HepG2 (cell line): ENCODE data around the gene SESN2. TPM values are rescaled to one million over a fixed set of nuclear protein-coding genes. Genes with fewer than 3 reads are reported as not detected.

Experiments
- ASH2L ChIP-seq: fragments of 300-600, 200-600 bp; sonication (generic); IDR thresholded peaks from 2 replicates; pipeline ENCODE4 v1.7.0; 2017; ENCODE audit warnings: low read depth, mild to moderate bottlenecking, moderate library complexity, mixed read lengths, low read length; ENCODE audit not compliant: insufficient read length
- CAMTA2 ChIP-seq: sonication (generic); formaldehyde crosslinking; IDR thresholded peaks from 2 replicates; pipeline ENCODE4 v1.4.0; 2020; ENCODE audit warnings: mild to moderate bottlenecking, missing genetic modification reagents, borderline replicate concordance
- HOXA5 ChIP-seq: sonication (generic); formaldehyde crosslinking; IDR thresholded peaks from 2 replicates; pipeline ENCODE4 v1.4.0; 2020; ENCODE audit warnings: missing genetic modification reagents
- KAT8 ChIP-seq: IDR thresholded peaks from 2 replicates; pipeline ENCODE4 v1.6.1; 2016; ENCODE audit warnings: missing genetic modification reagents, missing compliant biosample characterization
- KMT2A ChIP-seq: sonication (generic); formaldehyde crosslinking; IDR thresholded peaks from 2 replicates; pipeline ENCODE4 v1.4.0; 2020; ENCODE audit warnings: missing genetic modification reagents
- MAFK ChIP-seq, 2 experiments: IDR thresholded peaks in 1 of 2; conservative IDR thresholded peaks in 1 of 2; 2 replicates each; pipeline ENCODE4 v1.6.1; 2011; ENCODE audit warnings: improper control_type of control experiment in 2 of 2, low read length in 2 of 2
- NFE2 ChIP-seq: sonication (generic); formaldehyde crosslinking; IDR thresholded peaks from 2 replicates; pipeline ENCODE4 v1.4.0; 2020; ENCODE audit warnings: missing genetic modification reagents
- PAWR ChIP-seq: sonication (generic); formaldehyde crosslinking; IDR thresholded peaks from 2 replicates; pipeline ENCODE4 v1.4.0; 2020; ENCODE audit warnings: missing genetic modification reagents, mild to moderate bottlenecking, borderline replicate concordance
- POLR2A ChIP-seq, 2 experiments: IDR thresholded peaks; 2 replicates each; pipeline ENCODE4 v1.6.1; 2011; ENCODE audit warnings: low read depth in 2 of 2, low read length in 2 of 2, mild to moderate bottlenecking in 1 of 2, moderate library complexity in 1 of 2; ENCODE audit not compliant: insufficient read depth in 1 of 2
- RORA ChIP-seq: sonication (generic); formaldehyde crosslinking; IDR thresholded peaks from 2 replicates; pipeline ENCODE4 v1.5.0; 2020; ENCODE audit warnings: mild to moderate bottlenecking, missing genetic modification reagents, moderate library complexity
- SETDB1 ChIP-seq: sonication (generic); formaldehyde crosslinking; IDR thresholded peaks from 2 replicates; pipeline ENCODE4 v1.5.1; 2020; ENCODE audit warnings: missing genetic modification reagents, mild to moderate bottlenecking, borderline replicate concordance
- SMC3 ChIP-seq: IDR thresholded peaks from 2 replicates; pipeline ENCODE4 v1.6.1; 2011; ENCODE audit warnings: low read length, improper control_type of control experiment
- YEATS4 ChIP-seq: sonication (generic); formaldehyde crosslinking; IDR thresholded peaks from 2 replicates; pipeline ENCODE4 v1.4.0; 2020; ENCODE audit warnings: missing genetic modification reagents, borderline replicate concordance
- ZNF224 ChIP-seq: sonication (generic); formaldehyde crosslinking; IDR thresholded peaks from 2 replicates; pipeline ENCODE4 v1.5.0; 2020; ENCODE audit warnings: mild to moderate bottlenecking, missing genetic modification reagents
- ZNF382 ChIP-seq: sonication (generic); formaldehyde crosslinking; IDR thresholded peaks from 2 replicates; pipeline ENCODE4 v1.5.0; 2020; ENCODE audit warnings: missing genetic modification reagents, mild to moderate bottlenecking, borderline replicate concordance
- ZNF441 ChIP-seq: sonication (generic); formaldehyde crosslinking; IDR thresholded peaks from 2 replicates; pipeline ENCODE4 v1.7.0; 2021; ENCODE audit warnings: missing genetic modification reagents, borderline replicate concordance
- ZNF724P ChIP-seq: sonication (generic); formaldehyde crosslinking; IDR thresholded peaks from 2 replicates; pipeline ENCODE4 v1.8.0; 2022; ENCODE audit warnings: missing genetic modification reagents, borderline replicate concordance
- ZNF746 ChIP-seq: sonication (generic); formaldehyde crosslinking; IDR thresholded peaks from 2 replicates; pipeline ENCODE4 v1.8.0; 2022; ENCODE audit warnings: mild to moderate bottlenecking, missing genetic modification reagents
- ZNF790 ChIP-seq: sonication (generic); formaldehyde crosslinking; IDR thresholded peaks from 2 replicates; pipeline ENCODE4 v1.8.0; 2022; ENCODE audit warnings: missing genetic modification reagents, mild to moderate bottlenecking, borderline replicate concordance
- polyA plus RNA-seq, 8 experiments: library from polyadenylated mRNA; depleted of rRNA in 3 of 8; stranded (reverse) in 7 of 8; unstranded in 1 of 8; fragments of >200 nt; fragmentation: Illumina TruSeq in 4 of 8; extraction: Trizol in 4 of 8; gene quantifications; 2 replicates each; pipeline versions ENCODE4 v1.2.1 to v1.2.3, GENCODE V29; 2011 to 2016; ENCODE audit warnings: low read depth in 4 of 8, missing spikeins in 1 of 8, mixed read lengths in 1 of 8; ENCODE audit not compliant: insufficient read depth in 1 of 8
- total RNA-seq, 5 experiments: library from RNA; depleted of rRNA; stranded (reverse); fragments of >200 nt; fragmentation: Illumina TruSeq; extraction: Trizol; gene quantifications; 2 replicates each; pipeline ENCODE4 v1.2.3, GENCODE V29; 2016; ENCODE audit warnings: low read depth in 1 of 5
- TF ChIP-seq, protein P1 (sequence below): fragments of 450-650 bp; IDR thresholded peaks from 2 replicates; pipeline ENCODE4 v1.6.1; 2017; ENCODE audit warnings: mild to moderate bottlenecking
- TF ChIP-seq, protein P2 (sequence below): sonication (generic); formaldehyde crosslinking; IDR thresholded peaks from 2 replicates; pipeline ENCODE4 v1.8.0; 2023; ENCODE audit warnings: mild to moderate bottlenecking, missing genetic modification reagents
- TF ChIP-seq, protein P3 (sequence below): sonication (generic); formaldehyde crosslinking; IDR thresholded peaks from 2 replicates; pipeline ENCODE4 v1.8.1; 2022; ENCODE audit warnings: mild to moderate bottlenecking, missing genetic modification reagents
- TF ChIP-seq, protein P4 (sequence below): sonication (generic); formaldehyde crosslinking; IDR thresholded peaks from 2 replicates; pipeline ENCODE4 v1.5.0; 2020; ENCODE audit warnings: missing genetic modification reagents
- TF ChIP-seq, protein P5 (sequence below): sonication (generic); formaldehyde crosslinking; IDR thresholded peaks from 2 replicates; pipeline ENCODE4 v1.4.0; 2020; ENCODE audit warnings: missing genetic modification reagents

Gene SESN2
- total and polyA plus RNA-seq, 2 of the 13 experiments (the other 11 are each of a cell fraction or from before 2014, with no cell fraction given): 13.2 to 19.1 TPM

DNA sequence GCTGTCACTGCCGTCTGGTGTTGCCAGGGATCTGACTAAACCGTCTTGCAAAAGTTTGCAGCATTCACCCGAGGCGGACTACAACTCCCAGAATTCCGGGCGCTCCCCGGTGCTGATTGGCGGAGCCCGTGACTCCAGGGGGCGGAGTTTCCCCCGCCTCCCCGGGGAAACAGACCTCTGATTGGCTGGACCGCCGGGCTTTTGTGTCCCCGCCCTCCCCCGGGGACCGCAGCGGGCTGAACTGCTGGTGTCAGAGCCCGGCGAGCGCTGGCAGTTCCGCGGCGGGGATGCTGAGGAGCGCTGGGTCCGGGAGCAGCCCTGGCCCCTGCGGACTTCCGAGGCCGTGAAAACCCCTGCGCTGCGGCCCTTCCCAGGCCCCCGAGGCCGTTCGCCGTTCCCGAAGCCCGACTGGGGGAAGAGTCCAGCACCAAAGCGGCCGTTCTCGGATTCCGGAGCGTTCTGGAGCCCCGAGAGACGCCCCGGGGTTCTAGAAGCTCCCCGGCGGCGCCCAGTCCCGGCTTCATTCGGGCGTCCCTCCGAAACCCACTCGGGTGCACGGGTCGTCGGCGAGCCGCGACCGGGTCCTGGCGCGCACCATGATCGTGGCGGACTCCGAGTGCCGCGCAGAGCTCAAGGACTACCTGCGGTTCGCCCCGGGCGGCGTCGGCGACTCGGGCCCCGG is at the start of gene SESN2 (continued):
- TF ChIP-seq, protein P1, sequence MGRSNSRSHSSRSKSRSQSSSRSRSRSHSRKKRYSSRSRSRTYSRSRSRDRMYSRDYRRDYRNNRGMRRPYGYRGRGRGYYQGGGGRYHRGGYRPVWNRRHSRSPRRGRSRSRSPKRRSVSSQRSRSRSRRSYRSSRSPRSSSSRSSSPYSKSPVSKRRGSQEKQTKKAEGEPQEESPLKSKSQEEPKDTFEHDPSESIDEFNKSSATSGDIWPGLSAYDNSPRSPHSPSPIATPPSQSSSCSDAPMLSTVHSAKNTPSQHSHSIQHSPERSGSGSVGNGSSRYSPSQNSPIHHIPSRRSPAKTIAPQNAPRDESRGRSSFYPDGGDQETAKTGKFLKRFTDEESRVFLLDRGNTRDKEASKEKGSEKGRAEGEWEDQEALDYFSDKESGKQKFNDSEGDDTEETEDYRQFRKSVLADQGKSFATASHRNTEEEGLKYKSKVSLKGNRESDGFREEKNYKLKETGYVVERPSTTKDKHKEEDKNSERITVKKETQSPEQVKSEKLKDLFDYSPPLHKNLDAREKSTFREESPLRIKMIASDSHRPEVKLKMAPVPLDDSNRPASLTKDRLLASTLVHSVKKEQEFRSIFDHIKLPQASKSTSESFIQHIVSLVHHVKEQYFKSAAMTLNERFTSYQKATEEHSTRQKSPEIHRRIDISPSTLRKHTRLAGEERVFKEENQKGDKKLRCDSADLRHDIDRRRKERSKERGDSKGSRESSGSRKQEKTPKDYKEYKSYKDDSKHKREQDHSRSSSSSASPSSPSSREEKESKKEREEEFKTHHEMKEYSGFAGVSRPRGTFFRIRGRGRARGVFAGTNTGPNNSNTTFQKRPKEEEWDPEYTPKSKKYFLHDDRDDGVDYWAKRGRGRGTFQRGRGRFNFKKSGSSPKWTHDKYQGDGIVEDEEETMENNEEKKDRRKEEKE: no peak
- no peak for TF ChIP-seq ZNF441 (CRISPR knock-in tag)
- no peak for TF ChIP-seq ZNF724P (CRISPR knock-in tag)
- no peak for TF ChIP-seq SMC3
- no peak for TF ChIP-seq SETDB1 (CRISPR knock-in tag)
- TF ChIP-seq, protein P2, sequence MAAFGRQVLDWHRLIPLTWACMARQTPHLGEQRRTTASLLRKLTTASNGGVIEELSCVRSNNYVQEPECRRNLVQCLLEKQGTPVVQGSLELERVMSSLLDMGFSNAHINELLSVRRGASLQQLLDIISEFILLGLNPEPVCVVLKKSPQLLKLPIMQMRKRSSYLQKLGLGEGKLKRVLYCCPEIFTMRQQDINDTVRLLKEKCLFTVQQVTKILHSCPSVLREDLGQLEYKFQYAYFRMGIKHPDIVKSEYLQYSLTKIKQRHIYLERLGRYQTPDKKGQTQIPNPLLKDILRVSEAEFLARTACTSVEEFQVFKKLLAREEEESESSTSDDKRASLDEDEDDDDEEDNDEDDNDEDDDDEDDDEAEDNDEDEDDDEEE (CRISPR knock-in tag): no peak; the same call in 1 of the 2 replicates
- TF ChIP-seq ASH2L: peak; percentile 74
- no peak for TF ChIP-seq NFE2 (CRISPR knock-in tag)
- TF ChIP-seq RORA (CRISPR knock-in tag): no peak
- TF ChIP-seq POLR2A (IDR thresholded peaks at IDR 0.05; ENCODE audit: insufficient read depth in 1 of 2, low read depth in 2 of 2, low read length in 2 of 2): peak; percentile 95 to 96
- TF ChIP-seq YEATS4: peak; percentile 76
- TF ChIP-seq MAFK (conservative IDR thresholded peaks at IDR 0.05 in 1 of 2, IDR thresholded peaks at IDR 0.05 in 1 of 2; ENCODE audit: low read length in 2 of 2): no peak
- TF ChIP-seq, protein P3, sequence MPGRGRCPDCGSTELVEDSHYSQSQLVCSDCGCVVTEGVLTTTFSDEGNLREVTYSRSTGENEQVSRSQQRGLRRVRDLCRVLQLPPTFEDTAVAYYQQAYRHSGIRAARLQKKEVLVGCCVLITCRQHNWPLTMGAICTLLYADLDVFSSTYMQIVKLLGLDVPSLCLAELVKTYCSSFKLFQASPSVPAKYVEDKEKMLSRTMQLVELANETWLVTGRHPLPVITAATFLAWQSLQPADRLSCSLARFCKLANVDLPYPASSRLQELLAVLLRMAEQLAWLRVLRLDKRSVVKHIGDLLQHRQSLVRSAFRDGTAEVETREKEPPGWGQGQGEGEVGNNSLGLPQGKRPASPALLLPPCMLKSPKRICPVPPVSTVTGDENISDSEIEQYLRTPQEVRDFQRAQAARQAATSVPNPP (CRISPR knock-in tag): no peak
- TF ChIP-seq ZNF790 (CRISPR knock-in tag): no peak; the same call in 1 of the 2 replicates
- TF ChIP-seq, protein P4, sequence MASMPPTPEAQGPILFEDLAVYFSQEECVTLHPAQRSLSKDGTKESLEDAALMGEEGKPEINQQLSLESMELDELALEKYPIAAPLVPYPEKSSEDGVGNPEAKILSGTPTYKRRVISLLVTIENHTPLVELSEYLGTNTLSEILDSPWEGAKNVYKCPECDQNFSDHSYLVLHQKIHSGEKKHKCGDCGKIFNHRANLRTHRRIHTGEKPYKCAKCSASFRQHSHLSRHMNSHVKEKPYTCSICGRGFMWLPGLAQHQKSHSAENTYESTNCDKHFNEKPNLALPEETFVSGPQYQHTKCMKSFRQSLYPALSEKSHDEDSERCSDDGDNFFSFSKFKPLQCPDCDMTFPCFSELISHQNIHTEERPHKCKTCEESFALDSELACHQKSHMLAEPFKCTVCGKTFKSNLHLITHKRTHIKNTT (CRISPR knock-in tag): no peak
- TF ChIP-seq KAT8: peak; percentile 36; the same call in 1 of the 2 replicates
- peak; percentile 95 for TF ChIP-seq HOXA5 (CRISPR knock-in tag)
- TF ChIP-seq CAMTA2: 0 out of 2 replicates have a peak, but pooled peaks have one; percentile 75
- TF ChIP-seq ZNF224 (CRISPR knock-in tag): peak; percentile 90
- TF ChIP-seq PAWR (CRISPR knock-in tag): no peak
- no peak for TF ChIP-seq ZNF382 (CRISPR knock-in tag)
- TF ChIP-seq KMT2A (CRISPR knock-in tag): no peak
- TF ChIP-seq ZNF746 (CRISPR knock-in tag): no peak
- TF ChIP-seq, protein P5, sequence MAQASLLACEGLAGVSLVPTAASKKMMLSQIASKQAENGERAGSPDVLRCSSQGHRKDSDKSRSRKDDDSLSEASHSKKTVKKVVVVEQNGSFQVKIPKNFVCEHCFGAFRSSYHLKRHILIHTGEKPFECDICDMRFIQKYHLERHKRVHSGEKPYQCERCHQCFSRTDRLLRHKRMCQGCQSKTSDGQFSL (CRISPR knock-in tag): no peak
